Measurements from ENCODE around the gene PSMB3. TPM values are rescaled to one million over a fixed set of nuclear protein-coding genes. Genes with fewer than 3 reads are reported as not detected.
A peak's percentile ranks its signal among the peaks of the same experiment; 100 is the strongest.

The PSMB3 gene
- total RNA-seq, 1 donor from 2014 or later, result 156 TPM

- no peaks in the 10 kb centered on the region for H3K27me3 ChIP-seq (ENCODE audit: control insufficient read depth in 3 of 3, insufficient read depth in 3 of 3, low read length in 3 of 3)
- H3K9ac ChIP-seq (ENCODE audit: low read depth in 1 of 3, low read length in 3 of 3), result no peak overlapping the region
- H3K9me3 ChIP-seq (ENCODE audit: control insufficient read depth in 3 of 3, low read length in 3 of 3), result no peaks in the 10 kb centered on the region
- H3K36me3 ChIP-seq (ENCODE audit: control insufficient read depth in 3 of 3, insufficient read depth in 3 of 3, low read length in 3 of 3), result peaks cover 71 to 77% (median 73%) of the 10 kb centered on the region in 3 donors
- H3K4me1 ChIP-seq (ENCODE audit: control insufficient read depth in 3 of 3, insufficient read depth in 3 of 3, low read length in 3 of 3), result peaks cover 18 to 30% (median 23%) of the 10 kb centered on the region in 3 donors
- H3K4me3 ChIP-seq (ENCODE audit: low read length in 3 of 3), result no peak overlapping the region
- H3K27ac ChIP-seq (ENCODE audit: low read depth, low read length), result no peak overlapping the region
These were observed 37.2 kb upstream of the PSMB3 start for GRCh38 chr17:38715216-38715943.

GRCh38 chr17:38716368-38717005, 36.1 kb upstream of the PSMB3 start:
- Histone ChIP-seq H3K4me3 (ENCODE audit: low read length in 3 of 3) (no peak overlapping the region), H3K36me3 (ENCODE audit: control insufficient read depth in 3 of 3, insufficient read depth in 3 of 3, low read length in 3 of 3) (peaks cover 80 to 83% (median 82%) of the 10 kb centered on the region in 3 donors), H3K9me3 (ENCODE audit: control insufficient read depth in 3 of 3, low read length in 3 of 3) (no peaks in the 10 kb centered on the region), H3K27ac (ENCODE audit: low read depth, low read length) (no peak overlapping the region), H3K4me1 (ENCODE audit: control insufficient read depth in 3 of 3, insufficient read depth in 3 of 3, low read length in 3 of 3) (peaks cover 8 to 19% (median 12%) of the 10 kb centered on the region in 3 donors), H3K9ac (ENCODE audit: low read depth in 1 of 3, low read length in 3 of 3) (no peak overlapping the region), H3K27me3 (ENCODE audit: control insufficient read depth in 3 of 3, insufficient read depth in 3 of 3, low read length in 3 of 3) (no peaks in the 10 kb centered on the region)

GRCh38 chr17:38717139-38717745, 35.3 kb upstream of the PSMB3 start:
- H3K9me3 ChIP-seq (ENCODE audit: control insufficient read depth in 3 of 3, low read length in 3 of 3), result no peaks in the 10 kb centered on the region
- H3K27ac ChIP-seq (ENCODE audit: low read depth, low read length), result no peak overlapping the region
- no peaks in the 10 kb centered on the region for H3K27me3 ChIP-seq (ENCODE audit: control insufficient read depth in 3 of 3, insufficient read depth in 3 of 3, low read length in 3 of 3)
- peaks cover 77 to 82% (median 80%) of the 10 kb centered on the region in 3 donors for H3K36me3 ChIP-seq (ENCODE audit: control insufficient read depth in 3 of 3, insufficient read depth in 3 of 3, low read length in 3 of 3)
- H3K4me1 ChIP-seq (ENCODE audit: control insufficient read depth in 3 of 3, insufficient read depth in 3 of 3, low read length in 3 of 3), result peaks cover under 1 to 12% (median 5%) of the 10 kb centered on the region in 3 donors
- H3K9ac ChIP-seq (ENCODE audit: low read depth in 1 of 3, low read length in 3 of 3), result no peak overlapping the region
- no peak overlapping the region for H3K4me3 ChIP-seq (ENCODE audit: low read length in 3 of 3)

- no peak overlapping the region for H3K27ac ChIP-seq (ENCODE audit: low read depth, low read length)
- no peak overlapping the region for H3K4me3 ChIP-seq (ENCODE audit: low read length in 3 of 3)
- no peaks in the 10 kb centered on the region for H3K27me3 ChIP-seq (ENCODE audit: control insufficient read depth in 3 of 3, insufficient read depth in 3 of 3, low read length in 3 of 3)
- no peaks in the 10 kb centered on the region for H3K4me1 ChIP-seq (ENCODE audit: control insufficient read depth in 3 of 3, insufficient read depth in 3 of 3, low read length in 3 of 3)
- H3K9ac ChIP-seq (ENCODE audit: low read depth in 1 of 3, low read length in 3 of 3), result no peak overlapping the region
- no peaks in the 10 kb centered on the region for H3K9me3 ChIP-seq (ENCODE audit: control insufficient read depth in 3 of 3, low read length in 3 of 3)
- H3K36me3 ChIP-seq (ENCODE audit: control insufficient read depth in 3 of 3, insufficient read depth in 3 of 3, low read length in 3 of 3), result peaks cover 65 to 69% (median 66%) of the 10 kb centered on the region in 3 donors
These were observed 33.1 kb upstream of the PSMB3 start for GRCh38 chr17:38719289-38719942.

- Histone ChIP-seq H3K36me3 (ENCODE audit: control insufficient read depth in 3 of 3, insufficient read depth in 3 of 3, low read length in 3 of 3) (peaks cover 62 to 69% (median 65%) of the 10 kb centered on the region in 3 donors), H3K4me1 (ENCODE audit: control insufficient read depth in 3 of 3, insufficient read depth in 3 of 3, low read length in 3 of 3) (no peaks in the 10 kb centered on the region), H3K27ac (ENCODE audit: low read depth, low read length) (no peak overlapping the region), H3K4me3 (ENCODE audit: low read length in 3 of 3) (no peak overlapping the region), H3K9ac (ENCODE audit: low read depth in 1 of 3, low read length in 3 of 3) (no peak overlapping the region), H3K9me3 (ENCODE audit: control insufficient read depth in 3 of 3, low read length in 3 of 3) (no peaks in the 10 kb centered on the region), H3K27me3 (ENCODE audit: control insufficient read depth in 3 of 3, insufficient read depth in 3 of 3, low read length in 3 of 3) (no peaks in the 10 kb centered on the region)
These were observed 32.4 kb upstream of the PSMB3 start for GRCh38 chr17:38719943-38720641.

- Histone ChIP-seq H3K27me3 (ENCODE audit: control insufficient read depth in 3 of 3, insufficient read depth in 3 of 3, low read length in 3 of 3) (no peaks in the 10 kb centered on the region), H3K4me1 (ENCODE audit: control insufficient read depth in 3 of 3, insufficient read depth in 3 of 3, low read length in 3 of 3) (no peaks in the 10 kb centered on the region), H3K27ac (ENCODE audit: low read depth, low read length) (no peak overlapping the region), H3K9ac (ENCODE audit: low read depth in 1 of 3, low read length in 3 of 3) (no peak overlapping the region), H3K36me3 (ENCODE audit: control insufficient read depth in 3 of 3, insufficient read depth in 3 of 3, low read length in 3 of 3) (peaks cover 56 to 61% (median 60%) of the 10 kb centered on the region in 3 donors), H3K4me3 (ENCODE audit: low read length in 3 of 3) (no peak overlapping the region), H3K9me3 (ENCODE audit: control insufficient read depth in 3 of 3, low read length in 3 of 3) (no peaks in the 10 kb centered on the region)
These were observed 31.6 kb upstream of the PSMB3 start for GRCh38 chr17:38720941-38721340.

- Histone ChIP-seq H3K4me1 (ENCODE audit: control insufficient read depth in 3 of 3, insufficient read depth in 3 of 3, low read length in 3 of 3) (no peaks in the 10 kb centered on the region), H3K27ac (ENCODE audit: low read depth, low read length) (no peak overlapping the region), H3K4me3 (ENCODE audit: low read length in 3 of 3) (no peak overlapping the region), H3K36me3 (ENCODE audit: control insufficient read depth in 3 of 3, insufficient read depth in 3 of 3, low read length in 3 of 3) (peaks cover 51 to 54% (median 51%) of the 10 kb centered on the region in 3 donors), H3K27me3 (ENCODE audit: control insufficient read depth in 3 of 3, insufficient read depth in 3 of 3, low read length in 3 of 3) (no peaks in the 10 kb centered on the region), H3K9ac (ENCODE audit: low read depth in 1 of 3, low read length in 3 of 3) (no peak overlapping the region), H3K9me3 (ENCODE audit: control insufficient read depth in 3 of 3, low read length in 3 of 3) (no peaks in the 10 kb centered on the region)
These were observed 30.7 kb upstream of the PSMB3 start for GRCh38 chr17:38721802-38722201.

GRCh38 chr17:38724337-38724988, 28.1 kb upstream of the PSMB3 start:
- Histone ChIP-seq H3K27ac (ENCODE audit: low read depth, low read length) (no peak overlapping the region), H3K9me3 (ENCODE audit: control insufficient read depth in 3 of 3, low read length in 3 of 3) (no peaks in the 10 kb centered on the region), H3K36me3 (ENCODE audit: control insufficient read depth in 3 of 3, insufficient read depth in 3 of 3, low read length in 3 of 3) (peaks cover 29 to 38% (median 33%) of the 10 kb centered on the region in 3 donors), H3K27me3 (ENCODE audit: control insufficient read depth in 3 of 3, insufficient read depth in 3 of 3, low read length in 3 of 3) (no peaks in the 10 kb centered on the region), H3K4me3 (ENCODE audit: low read length in 3 of 3) (no peak overlapping the region), H3K9ac (ENCODE audit: low read depth in 1 of 3, low read length in 3 of 3) (peak overlapping the region in 1 of 3 donors; percentile 6), H3K4me1 (ENCODE audit: control insufficient read depth in 3 of 3, insufficient read depth in 3 of 3, low read length in 3 of 3) (peaks cover 0 to 12% (median 0%) of the 10 kb centered on the region in 3 donors)

- Histone ChIP-seq H3K36me3 (ENCODE audit: control insufficient read depth in 3 of 3, insufficient read depth in 3 of 3, low read length in 3 of 3) (peaks cover 29 to 33% (median 32%) of the 10 kb centered on the region in 3 donors), H3K4me1 (ENCODE audit: control insufficient read depth in 3 of 3, insufficient read depth in 3 of 3, low read length in 3 of 3) (peaks cover 0 to 16% (median 0%) of the 10 kb centered on the region in 3 donors), H3K27me3 (ENCODE audit: control insufficient read depth in 3 of 3, insufficient read depth in 3 of 3, low read length in 3 of 3) (no peaks in the 10 kb centered on the region), H3K9ac (ENCODE audit: low read depth in 1 of 3, low read length in 3 of 3) (no peak overlapping the region), H3K9me3 (ENCODE audit: control insufficient read depth in 3 of 3, low read length in 3 of 3) (no peaks in the 10 kb centered on the region), H3K27ac (ENCODE audit: low read depth, low read length) (no peak overlapping the region), H3K4me3 (ENCODE audit: low read length in 3 of 3) (no peak overlapping the region)
These were observed 27.5 kb upstream of the PSMB3 start for GRCh38 chr17:38725066-38725465.

Data from skeletal muscle tissue (tissue), 4 donors.